ENCODE results near the gene PRM3.
A peak's percentile ranks its signal among the peaks of the same experiment; 100 is the strongest.

The PRM3 gene

DNA sequence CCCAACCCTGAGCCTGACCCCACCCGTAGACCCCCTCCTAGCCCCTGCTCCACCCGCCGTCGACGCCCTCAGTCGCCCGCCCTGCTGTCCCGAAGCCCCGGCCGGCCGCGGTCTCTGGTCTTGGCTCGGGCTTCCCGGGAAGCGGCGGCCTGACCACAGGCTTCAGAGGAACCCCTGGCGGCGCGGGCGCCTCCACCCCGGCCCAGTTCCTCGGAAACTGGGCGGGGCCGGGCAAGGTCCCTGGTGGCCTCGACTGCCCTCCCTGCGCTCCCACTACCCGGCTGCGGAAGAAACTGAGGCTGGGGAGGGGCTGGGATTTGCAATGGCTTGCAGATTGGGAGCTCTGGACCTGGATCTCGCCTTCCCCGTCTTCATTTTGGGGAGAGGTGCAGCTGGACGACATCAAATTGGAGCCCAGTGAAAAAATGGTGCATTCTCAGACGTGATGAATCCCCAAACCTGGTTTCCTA, 16.7 kb downstream of the PRM3 start:
- no peak for DNase-seq
- Histone ChIP-seq H3K27ac (peak overlapping the region; percentile 92), H3K27me3 (replicated peaks) (no peaks in the 10 kb centered on the region), H3K36me3 (replicated peaks) (peaks cover 7% of the 10 kb centered on the region), H3K4me3 (ENCODE audit: low read depth, low read length) (peak overlapping the region; percentile 80)
- TF ChIP-seq, protein P1, sequence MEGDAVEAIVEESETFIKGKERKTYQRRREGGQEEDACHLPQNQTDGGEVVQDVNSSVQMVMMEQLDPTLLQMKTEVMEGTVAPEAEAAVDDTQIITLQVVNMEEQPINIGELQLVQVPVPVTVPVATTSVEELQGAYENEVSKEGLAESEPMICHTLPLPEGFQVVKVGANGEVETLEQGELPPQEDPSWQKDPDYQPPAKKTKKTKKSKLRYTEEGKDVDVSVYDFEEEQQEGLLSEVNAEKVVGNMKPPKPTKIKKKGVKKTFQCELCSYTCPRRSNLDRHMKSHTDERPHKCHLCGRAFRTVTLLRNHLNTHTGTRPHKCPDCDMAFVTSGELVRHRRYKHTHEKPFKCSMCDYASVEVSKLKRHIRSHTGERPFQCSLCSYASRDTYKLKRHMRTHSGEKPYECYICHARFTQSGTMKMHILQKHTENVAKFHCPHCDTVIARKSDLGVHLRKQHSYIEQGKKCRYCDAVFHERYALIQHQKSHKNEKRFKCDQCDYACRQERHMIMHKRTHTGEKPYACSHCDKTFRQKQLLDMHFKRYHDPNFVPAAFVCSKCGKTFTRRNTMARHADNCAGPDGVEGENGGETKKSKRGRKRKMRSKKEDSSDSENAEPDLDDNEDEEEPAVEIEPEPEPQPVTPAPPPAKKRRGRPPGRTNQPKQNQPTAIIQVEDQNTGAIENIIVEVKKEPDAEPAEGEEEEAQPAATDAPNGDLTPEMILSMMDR (IDR thresholded peaks at IDR 0.05; ENCODE audit: low read depth, low read length, missing control alignments) = no peak
- in situ Hi-C loops (cut with HindIII; ENCODE audit: low pct_ligation_motif_present, low sequenced_read_pairs) = no loop called here

GRCh38 chr16:11255737-11256660, 17.4 kb downstream of the PRM3 start, which contains the start of gene SOCS1:
TSS of gene SOCS1 (minus strand) at chr16:11256204. CDS start at chr16:11255478, 726 bp downstream.
- H3K36me3 ChIP-seq (replicated peaks) = peaks cover 7% of the 10 kb centered on the region
- H3K27ac ChIP-seq = peak within 1 kb of the TSS; percentile 92
- peak within 1 kb of the TSS; percentile 80 for H3K4me3 ChIP-seq (ENCODE audit: low read depth, low read length)
- in situ Hi-C loops (cut with HindIII; ENCODE audit: low pct_ligation_motif_present, low sequenced_read_pairs) = no loop called here
- DNase-seq = peak; percentile 74
- no peaks in the 10 kb centered on the region for H3K27me3 ChIP-seq (replicated peaks)
- TF ChIP-seq, protein P1 (IDR thresholded peaks at IDR 0.05; ENCODE audit: low read depth, low read length, missing control alignments) = peak; percentile 58

DNA sequence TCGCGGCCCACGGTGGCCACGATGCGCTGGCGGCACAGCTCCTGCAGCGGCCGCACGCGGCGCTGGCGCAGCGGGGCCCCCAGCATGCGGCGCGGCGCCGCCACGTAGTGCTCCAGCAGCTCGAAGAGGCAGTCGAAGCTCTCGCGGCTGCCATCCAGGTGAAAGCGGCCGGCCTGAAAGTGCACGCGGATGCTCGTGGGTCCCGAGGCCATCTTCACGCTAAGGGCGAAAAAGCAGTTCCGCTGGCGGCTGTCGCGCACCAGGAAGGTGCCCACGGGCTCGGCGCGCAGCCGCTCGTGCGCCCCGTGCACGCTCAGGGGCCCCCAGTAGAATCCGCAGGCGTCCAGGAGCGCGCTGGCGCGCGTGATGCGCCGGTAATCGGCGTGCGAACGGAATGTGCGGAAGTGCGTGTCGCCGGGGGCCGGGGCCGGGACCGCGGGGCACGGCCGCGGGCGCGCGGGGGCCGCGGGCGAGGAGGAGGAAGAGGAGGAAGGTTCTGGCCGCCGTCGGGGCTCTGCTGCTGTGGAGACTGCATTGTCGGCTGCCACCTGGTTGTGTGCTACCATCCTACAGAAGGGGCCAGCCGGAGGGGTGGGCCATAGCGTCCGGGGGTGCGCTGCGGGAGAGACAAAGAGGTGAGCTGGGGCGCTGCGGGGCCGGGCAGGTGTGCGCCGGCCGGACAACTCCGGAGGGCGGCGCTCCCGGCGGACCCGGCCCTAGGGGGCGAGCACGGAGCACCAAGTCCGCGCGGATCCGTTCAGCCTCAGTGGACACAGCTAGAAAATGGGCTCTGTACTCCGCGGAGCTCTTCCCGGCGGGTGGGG, 18.3 kb downstream of the PRM3 start:
- in situ Hi-C loops (cut with HindIII; ENCODE audit: low pct_ligation_motif_present, low sequenced_read_pairs) = no loop called here
- TF ChIP-seq, protein P1 (IDR thresholded peaks at IDR 0.05; ENCODE audit: low read depth, low read length, missing control alignments) = no peak
- Histone ChIP-seq H3K27me3 (replicated peaks) (no peaks in the 10 kb centered on the region), H3K27ac (peak overlapping the region; percentile 92), H3K36me3 (replicated peaks) (peaks cover 7% of the 10 kb centered on the region), H3K4me3 (ENCODE audit: low read depth, low read length) (peak overlapping the region; percentile 65)
- no peak for DNase-seq

- Histone ChIP-seq H3K27ac (no peak overlapping the region), H3K4me3 (ENCODE audit: low read depth, low read length) (peak overlapping the region; percentile 65), H3K27me3 (replicated peaks) (no peaks in the 10 kb centered on the region), H3K36me3 (replicated peaks) (peaks cover 7% of the 10 kb centered on the region)
- TF ChIP-seq, protein P1 (IDR thresholded peaks at IDR 0.05; ENCODE audit: low read depth, low read length, missing control alignments) = no peak
- DNase-seq = no peak
- in situ Hi-C loops (cut with HindIII; ENCODE audit: low pct_ligation_motif_present, low sequenced_read_pairs) = no loop called here
Observed at GRCh38 chr16:11253995-11254912, 19.2 kb downstream of the PRM3 start.
